HepG2 (cell line): ENCODE data around the gene RSPRY1. TPM values are rescaled to one million over a fixed set of nuclear protein-coding genes. Genes with fewer than 3 reads are reported as not detected.
A peak's percentile ranks its signal among the peaks of the same experiment; 100 is the strongest.

Experiments
- ATF5 ChIP-seq: sonication (generic); formaldehyde crosslinking; IDR thresholded peaks from 2 replicates; pipeline ENCODE4 v1.4.0; 2020; ENCODE audit warnings: mild to moderate bottlenecking, low read depth, missing genetic modification reagents
- HNF1B ChIP-seq: sonication (generic); formaldehyde crosslinking; IDR thresholded peaks from 2 replicates; pipeline ENCODE4 v1.5.1; 2020; ENCODE audit warnings: mild to moderate bottlenecking, moderate library complexity, missing genetic modification reagents
- HNRNPLL ChIP-seq: fragments of 200-400 bp; formaldehyde crosslinking; IDR thresholded peaks from 2 replicates; pipeline ENCODE4 v1.6.1; 2017; ENCODE audit warnings: mild to moderate bottlenecking, low read depth, low read length; ENCODE audit not compliant: poor library complexity, severe bottlenecking
- HOMEZ ChIP-seq: IDR thresholded peaks from 2 replicates; pipeline ENCODE4 v1.6.1; 2016; ENCODE audit warnings: low read depth
- KAT7 ChIP-seq: IDR thresholded peaks from 2 replicates; pipeline ENCODE4 v1.6.1; 2018; ENCODE audit warnings: borderline replicate concordance, missing compliant biosample characterization
- REST ChIP-seq, 2 experiments: IDR thresholded peaks; 2 replicates each; pipeline ENCODE4 v1.6.1; 2011 to 2012; ENCODE audit warnings: low read length in 2 of 2, borderline replicate concordance in 1 of 2, low read depth in 1 of 2, mild to moderate bottlenecking in 1 of 2, moderate library complexity in 1 of 2
- RFX3 ChIP-seq: IDR thresholded peaks from 2 replicates; pipeline ENCODE4 v1.6.1; 2016; ENCODE audit warnings: missing biosample characterization, missing genetic modification reagents
- SP5 ChIP-seq: IDR thresholded peaks from 2 replicates; pipeline ENCODE4 v1.6.1; 2016; ENCODE audit warnings: low read depth, borderline replicate concordance
- TFDP2 ChIP-seq: sonication (generic); formaldehyde crosslinking; IDR thresholded peaks from 2 replicates; pipeline ENCODE4 v1.4.0; 2020; ENCODE audit warnings: missing genetic modification reagents
- ZBTB46 ChIP-seq: sonication (generic); formaldehyde crosslinking; IDR thresholded peaks from 2 replicates; pipeline ENCODE4 v1.4.0; 2020; ENCODE audit warnings: mild to moderate bottlenecking, missing genetic modification reagents, borderline replicate concordance
- ZFYVE20 ChIP-seq: sonication (generic); formaldehyde crosslinking; IDR thresholded peaks from 2 replicates; pipeline ENCODE4 v1.8.0; 2023; ENCODE audit warnings: low read depth, mild to moderate bottlenecking, moderate library complexity, missing genetic modification reagents, borderline replicate concordance
- ZMAT5 ChIP-seq: sonication (generic); formaldehyde crosslinking; IDR thresholded peaks from 2 replicates; pipeline ENCODE4 v1.5.0; 2020; ENCODE audit warnings: mild to moderate bottlenecking, low read depth, missing genetic modification reagents, borderline replicate concordance
- ZNF564 ChIP-seq: sonication (generic); formaldehyde crosslinking; IDR thresholded peaks from 2 replicates; pipeline ENCODE4 v1.8.1; 2023; ENCODE audit warnings: mild to moderate bottlenecking, missing genetic modification reagents
- polyA plus RNA-seq, 8 experiments: library from polyadenylated mRNA; depleted of rRNA in 3 of 8; stranded (reverse) in 7 of 8; unstranded in 1 of 8; fragments of >200 nt; fragmentation: Illumina TruSeq in 4 of 8; extraction: Trizol in 4 of 8; gene quantifications; 2 replicates each; pipeline versions ENCODE4 v1.2.1 to v1.2.3, GENCODE V29; 2011 to 2016; ENCODE audit warnings: low read depth in 4 of 8, missing spikeins in 1 of 8, mixed read lengths in 1 of 8; ENCODE audit not compliant: insufficient read depth in 1 of 8
- total RNA-seq, 5 experiments: library from RNA; depleted of rRNA; stranded (reverse); fragments of >200 nt; fragmentation: Illumina TruSeq; extraction: Trizol; gene quantifications; 2 replicates each; pipeline ENCODE4 v1.2.3, GENCODE V29; 2016; ENCODE audit warnings: low read depth in 1 of 5

Gene RSPRY1
- total and polyA plus RNA-seq, 2 of the 13 experiments (the other 11 are each of a cell fraction or from before 2014, with no cell fraction given): 53.4 to 61.0 TPM

- TF ChIP-seq HOMEZ (CRISPR knock-in tag) (peak; percentile 86), SP5 (CRISPR knock-in tag) (peak; percentile 40; the same call in 1 of the 2 replicates), ATF5 (CRISPR knock-in tag) (no peak), TFDP2 (CRISPR knock-in tag) (0 out of 2 replicates have a peak, but pooled peaks have one; percentile 11), ZNF564 (CRISPR knock-in tag) (no peak), HNRNPLL (no peak), ZBTB46 (no peak), HNF1B (no peak), ZMAT5 (CRISPR knock-in tag) (no peak), RFX3 (CRISPR knock-in tag) (0 out of 2 replicates have a peak, but pooled peaks have one; percentile 28), ZFYVE20 (CRISPR knock-in tag) (no peak), KAT7 (CRISPR knock-in tag) (no peak), REST (IDR thresholded peaks at IDR 0.05; ENCODE audit: borderline replicate concordance in 1 of 2, low read depth in 1 of 2, low read length in 2 of 2) (no peak)
Observed at GRCh38 chr16:57194512-57194911, 8.4 kb downstream of the RSPRY1 start (continued).
